Panc1 (cell line): ENCODE data around the gene TDO2. TPM values are rescaled to one million over a fixed set of nuclear protein-coding genes. Genes with fewer than 3 reads are reported as not detected.
"Not testable (repeated sequence)": the region's sequence is repeated elsewhere in the genome, so short reads cannot be mapped to it uniquely, and the experiment has no call there.

ENCODE experiments used
- ATAC-seq: fragments of 200-7000 bp; cut with Tn5 transposase; 2 replicates; pipeline ENCODE4 v1.9.1; 2020; ENCODE audit warnings: mild to moderate bottlenecking, moderate library complexity
- BruUV-seq: library from RNA; stranded (reverse); fragments of 400-500 nt; replicated peaks from 2 replicates; lab custom pipeline; 2021; lab: Mats Ljungman, UMichigan
- CTCF ChIA-PET: fragments of 300-600 bp; sonication (Branson Sonifier 250); formaldehyde crosslinking; loops from one replicate; lab custom pipeline; 2022; ENCODE audit warnings: antibody characterized with exemption; lab: Charles Lee
- POLR2A ChIA-PET: fragments of 300-600 bp; sonication (Branson Sonifier 250); formaldehyde crosslinking; loops from one replicate; lab custom pipeline; 2022; ENCODE audit warnings: antibody characterized with exemption; lab: Charles Lee
- DNase-seq: peaks from one replicate; pipeline ENCODE4 v3.0.0-alpha.2; 2010; ENCODE audit warnings: low read depth, low spot score
- H3K27ac ChIP-seq: 2 replicates; pipeline ENCODE4 v1.5.1; 2011; ENCODE audit warnings: mild to moderate bottlenecking, low read length, inconsistent platforms
- H3K27me3 ChIP-seq: fragments of 200-500 bp; sonication (Bioruptor generic); 2 replicates; pipeline ENCODE4 v1.6.0; 2014; ENCODE audit warnings: low read length, inconsistent platforms; ENCODE audit not compliant: control insufficient read depth, insufficient read depth
- H3K36me3 ChIP-seq: fragments of 200-500 bp; sonication (Bioruptor generic); 2 replicates; pipeline ENCODE4 v1.5.1; 2014; ENCODE audit warnings: inconsistent platforms, mild to moderate bottlenecking, low read length, moderate library complexity; ENCODE audit not compliant: control insufficient read depth, insufficient read depth
- H3K4me1 ChIP-seq: 2 replicates; pipeline ENCODE4 v1.5.1; 2011; ENCODE audit warnings: inconsistent platforms, mild to moderate bottlenecking, low read length, moderate library complexity; ENCODE audit not compliant: control insufficient read depth, insufficient read depth
- H3K4me3 ChIP-seq, 2 experiments: 2 replicates each; pipeline ENCODE4 v1.5.1; 2011 to 2012; ENCODE audit warnings: low read depth in 2 of 2, low read length in 2 of 2, mild to moderate bottlenecking in 2 of 2, inconsistent platforms in 1 of 2, moderate library complexity in 1 of 2
- H3K9me3 ChIP-seq: fragments of 200-500 bp; sonication (Bioruptor generic); 2 replicates; pipeline ENCODE4 v1.5.1; 2014; ENCODE audit warnings: low read depth, mild to moderate bottlenecking, inconsistent platforms, low read length, moderate library complexity; ENCODE audit not compliant: control insufficient read depth, insufficient read depth
- CTCF ChIP-seq: fragments of 450-650 bp; IDR thresholded peaks from 2 replicates; pipeline ENCODE4 v1.5.1; 2017; ENCODE audit warnings: mild to moderate bottlenecking
- POLR2AphosphoS5 ChIP-seq: IDR thresholded peaks from 2 replicates; pipeline ENCODE4 v1.6.1; 2012; ENCODE audit warnings: mild to moderate bottlenecking, low read depth, low read length, moderate library complexity
- REST ChIP-seq, 2 experiments: IDR thresholded peaks; 2 replicates each; pipeline ENCODE4 v1.6.1; 2011 to 2012; ENCODE audit warnings: low read depth in 2 of 2, control low read depth in 1 of 2, low read length in 1 of 2, mild to moderate bottlenecking in 1 of 2, moderate library complexity in 1 of 2; ENCODE audit not compliant: insufficient read depth in 1 of 2
- TCF7L2 ChIP-seq: IDR thresholded peaks from 2 replicates; pipeline ENCODE4 v1.6.1; 2011; ENCODE audit warnings: mild to moderate bottlenecking, low read depth, low read length, inconsistent platforms
- in situ Hi-C: cut with HindIII; loops from 2 replicates; pipeline ENCODE4 v1.10.0; 2016; ENCODE audit warnings: low sequenced_read_pairs, low pct_unique_long_range_greater_than_20kb
- intact Hi-C: fragments of 100-400 bp; cut with micrococcal nuclease; formaldehyde crosslinking; loops from one replicate; pipeline ENCODE4 v1.10.0; 2022; ENCODE audit not compliant: unreplicated experiment
- total RNA-seq: library from RNA; stranded (reverse); gene quantifications from one replicate; pipeline ENCODE4 v1.2.1, GENCODE V29; 2021; ENCODE audit not compliant: unreplicated experiment

Gene TDO2
- total RNA-seq, 1 experiment from 2014 or later: 0.13 TPM

- ATAC-seq: no peak
- in situ Hi-C loops: no loop called here
Observed at GRCh38 chr4:155931634-155932033, 28.1 kb downstream of the TDO2 start.

GRCh38 chr4:155934634-155935033, 31.1 kb downstream of the TDO2 start:
- H3K36me3 ChIP-seq, DNase-seq, H3K9me3 ChIP-seq, H3K27ac ChIP-seq, POLR2A ChIA-PET, H3K4me1 ChIP-seq, H3K4me3 ChIP-seq, intact Hi-C loops, CTCF ChIA-PET, in situ Hi-C loops, H3K27me3 ChIP-seq, BruUV-seq, ATAC-seq: not testable (repeated sequence)

More at GRCh38 chr4:155931634-155932033, 28.1 kb downstream of the TDO2 start:
- no peaks in the 10 kb centered on the region for H3K9me3 ChIP-seq
- ChIA-PET POLR2A (no interaction called here), CTCF (no interaction called here)
- H3K4me1 ChIP-seq: no peaks in the 10 kb centered on the region
- DNase-seq: no peak
- intact Hi-C loops: no loop called here
- no peak overlapping the region for H3K27ac ChIP-seq
- BruUV-seq: no TSS peak
- H3K4me3 ChIP-seq: no peak overlapping the region
- TF ChIP-seq POLR2AphosphoS5 (no peak), TCF7L2 (no peak), REST (IDR thresholded peaks at IDR 0.05; ENCODE audit: insufficient read depth in 1 of 2, low read depth in 2 of 2, low read length in 1 of 2) (no peak), CTCF (no peak)
- no peaks in the 10 kb centered on the region for H3K27me3 ChIP-seq
- H3K36me3 ChIP-seq: no peaks in the 10 kb centered on the region

DNA sequence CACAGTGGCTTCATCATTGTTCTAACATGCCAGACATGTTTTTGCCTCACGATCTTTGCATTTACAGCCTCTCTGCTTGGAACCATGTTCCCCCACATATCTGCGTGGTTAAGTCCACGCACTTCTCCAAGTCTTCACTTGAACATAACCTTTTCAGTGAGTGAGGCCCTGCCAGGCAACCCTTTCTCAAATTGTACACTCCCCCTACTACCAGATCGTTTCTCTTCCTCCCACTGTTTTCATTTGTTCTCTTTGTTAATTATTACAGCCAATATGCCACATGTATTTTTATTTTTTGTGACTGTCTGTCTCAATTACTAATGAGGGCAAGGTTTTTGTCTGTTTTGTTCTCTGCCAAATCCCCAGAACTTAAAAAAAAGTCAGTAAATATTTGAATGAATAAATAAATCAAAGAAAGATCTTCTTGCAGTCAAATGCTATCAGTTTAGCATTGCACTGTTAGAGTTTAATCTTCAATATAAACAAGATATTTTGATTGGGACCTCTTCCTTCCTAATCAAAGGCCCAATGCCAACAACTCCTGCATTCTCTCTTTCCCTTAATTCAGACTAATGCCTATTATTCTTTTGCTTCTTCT, 32.0 kb downstream of the TDO2 start:
- TF ChIP-seq REST (IDR thresholded peaks at IDR 0.05; ENCODE audit: insufficient read depth in 1 of 2, low read depth in 2 of 2, low read length in 1 of 2) (no peak), TCF7L2 (no peak)
- H3K4me1 ChIP-seq: no peaks in the 10 kb centered on the region
- BruUV-seq: no TSS peak
- no peaks in the 10 kb centered on the region for H3K36me3 ChIP-seq
- ATAC-seq (no peak), DNase-seq (no peak)
- H3K27me3 ChIP-seq: no peaks in the 10 kb centered on the region
- no peaks in the 10 kb centered on the region for H3K9me3 ChIP-seq
- H3K27ac ChIP-seq: no peak overlapping the region
- ChIA-PET CTCF (no interaction called here), POLR2A (no interaction called here)
- in situ Hi-C loops (no loop called here), intact Hi-C loops (no loop called here)
- no peak overlapping the region for H3K4me3 ChIP-seq
